Omental fat pad (tissue), 4 donors: ENCODE measurements around the gene NDE1. TPM values are rescaled to one million over a fixed set of nuclear protein-coding genes. Genes with fewer than 3 reads are reported as not detected.
"Not testable (repeated sequence)": the region's sequence is repeated elsewhere in the genome, so short reads cannot be mapped to it uniquely, and the experiment has no call there.

Source experiments
- ATAC-seq: fragments of 150-250 bp; one replicate; pipeline ENCODE4 v1.9.1; 2016; ENCODE audit warnings: mild to moderate bottlenecking, moderate library complexity; ENCODE audit not compliant: low FRiP score
- DNase-seq: peaks from one replicate; pipeline ENCODE4 v3.0.0-alpha.2; 2019; ENCODE audit warnings: low spot score
- CTCF ChIP-seq, 3 donors: fragments of 450-650 bp; IDR thresholded peaks; one replicate each; pipeline ENCODE4 v1.5.1; 2016 to 2017; ENCODE audit warnings: antibody characterized with exemption in 3 of 3, mild to moderate bottlenecking in 3 of 3, moderate library complexity in 2 of 3
- total RNA-seq, 4 donors: library from RNA; depleted of rRNA; stranded (reverse); fragments of >200 nt; gene quantifications; one replicate each; pipeline ENCODE4 v1.1.0, GENCODE V29; 2016

Gene NDE1
- total RNA-seq, 4 donors from 2014 or later, result 11.9 to 26.2 (median 21.2) TPM

- ATAC-seq (no peak), DNase-seq (no peak)
- no peak for TF ChIP-seq CTCF (IDR thresholded peaks at IDR 0.05)
These were observed 43.4 kb upstream of the NDE1 start for GRCh38 chr16:15606518-15607220.

- ATAC-seq, DNase-seq: not testable (repeated sequence)
These were observed 42.8 kb upstream of the NDE1 start for GRCh38 chr16:15607221-15607699.

GRCh38 chr16:15607700-15608396, 42.2 kb upstream of the NDE1 start:
- ATAC-seq (peak; percentile 78), DNase-seq (no peak)
- TF ChIP-seq CTCF (IDR thresholded peaks at IDR 0.05), result no peak

GRCh38 chr16:15608398-15609285, 41.4 kb upstream of the NDE1 start:
- ATAC-seq (no peak), DNase-seq (no peak)
- TF ChIP-seq CTCF (IDR thresholded peaks at IDR 0.05), result no peak

GRCh38 chr16:15609286-15609649, 40.8 kb upstream of the NDE1 start:
- DNase-seq (no peak), ATAC-seq (no peak)
- TF ChIP-seq CTCF (IDR thresholded peaks at IDR 0.05), result no peak

- no peak for TF ChIP-seq CTCF (IDR thresholded peaks at IDR 0.05)
- no peak for DNase-seq
- no peak for ATAC-seq
These were observed 39.6 kb upstream of the NDE1 start for GRCh38 chr16:15610369-15610871.

GRCh38 chr16:15611610-15612009, 38.4 kb upstream of the NDE1 start:
- no peak for ATAC-seq
- DNase-seq, result no peak
- TF ChIP-seq CTCF (IDR thresholded peaks at IDR 0.05), result no peak
